Keratinocyte (primary cell): ENCODE measurements around the gene UBE2O. TPM values are rescaled to one million over a fixed set of nuclear protein-coding genes. Genes with fewer than 3 reads are reported as not detected.
A peak's percentile ranks its signal among the peaks of the same experiment; 100 is the strongest.

ENCODE experiments used
- DNase-seq: peaks from one replicate; pipeline ENCODE4 v3.0.0-alpha.2; 2011; ENCODE audit warnings: low read depth, missing footprints, low spot score
- FAIRE-seq: peaks from 2 replicates; lab custom pipeline; 2011; peaks lifted over from hg19 to GRCh38; lab: Jason Lieb, UNC
- H2AFZ ChIP-seq: 2 replicates; pipeline ENCODE4 v1.6.0; 2012; ENCODE audit warnings: low read length, control low read depth, inconsistent platforms; ENCODE audit not compliant: control insufficient read depth
- H3K27ac ChIP-seq: 2 replicates; pipeline ENCODE4 v1.5.1; 2011; ENCODE audit warnings: low read length; ENCODE audit not compliant: control insufficient read depth, insufficient read depth
- H3K27me3 ChIP-seq: 3 replicates; pipeline ENCODE4 v1.6.0; 2011; ENCODE audit warnings: low read length; ENCODE audit not compliant: control insufficient read depth, insufficient read depth; ENCODE audit errors: extremely low read depth
- H3K36me3 ChIP-seq, 2 experiments: 2 replicates in 1 of 2; 3 replicates in 1 of 2; pipeline ENCODE4 v1.5.1; 2011; ENCODE audit warnings: low read length in 2 of 2, mild to moderate bottlenecking in 1 of 2; ENCODE audit not compliant: control insufficient read depth in 2 of 2, insufficient read depth in 2 of 2; ENCODE audit errors: extremely low read depth in 1 of 2
- H3K4me1 ChIP-seq: 3 replicates; pipeline ENCODE4 v1.5.1; 2011; ENCODE audit warnings: low read length; ENCODE audit not compliant: control insufficient read depth, insufficient read depth; ENCODE audit errors: extremely low read depth
- H3K4me2 ChIP-seq: 3 replicates; pipeline ENCODE4 v1.6.0; 2011; ENCODE audit warnings: low read depth, low read length; ENCODE audit not compliant: control insufficient read depth, insufficient read depth; ENCODE audit errors: extremely low read depth
- H3K4me3 ChIP-seq, 3 experiments: fragments of 200-600 bp in 1 of 3; sonication (generic) in 1 of 3; 2 replicates in 2 of 3; 3 replicates in 1 of 3; pipeline ENCODE4 v1.5.1; 2011 to 2016; ENCODE audit warnings: low read length in 3 of 3, mild to moderate bottlenecking in 3 of 3, control low read depth in 2 of 3, inconsistent platforms in 1 of 3, low read depth in 1 of 3, mixed read lengths in 1 of 3, mixed run types in 1 of 3, moderate library complexity in 1 of 3; ENCODE audit not compliant: control insufficient read depth in 2 of 3, insufficient read depth in 2 of 3; ENCODE audit errors: extremely low read depth in 1 of 3
- H3K79me2 ChIP-seq: 2 replicates; pipeline ENCODE4 v1.6.0; 2012; ENCODE audit warnings: low read length; ENCODE audit not compliant: control insufficient read depth, insufficient read depth
- H3K9ac ChIP-seq: 3 replicates; pipeline ENCODE4 v1.6.0; 2011; ENCODE audit warnings: low read length; ENCODE audit not compliant: control insufficient read depth, insufficient read depth; ENCODE audit errors: extremely low read depth
- H3K9me1 ChIP-seq: 3 replicates; pipeline ENCODE4 v1.6.0; 2011; ENCODE audit warnings: low read length; ENCODE audit not compliant: control insufficient read depth, insufficient read depth; ENCODE audit errors: extremely low read depth
- H3K9me3 ChIP-seq: 2 replicates; pipeline ENCODE4 v1.5.1; 2012; ENCODE audit warnings: low read depth, low read length; ENCODE audit not compliant: control insufficient read depth
- H4K20me1 ChIP-seq: 3 replicates; pipeline ENCODE4 v1.6.0; 2011; ENCODE audit warnings: low read length; ENCODE audit not compliant: control insufficient read depth, insufficient read depth; ENCODE audit errors: extremely low read depth
- EZH2 ChIP-seq: IDR thresholded peaks from one replicate; pipeline ENCODE4 v1.6.1; 2012; ENCODE audit warnings: inconsistent platforms, mild to moderate bottlenecking, low read length, moderate library complexity
- dilution Hi-C: fragments of 300-500 bp; cut with MboI; formaldehyde crosslinking; loops from one replicate; pipeline ENCODE4 v1.7.0; 2020; ENCODE audit warnings: low sequenced_read_pairs; ENCODE audit not compliant: extremely low pct_ligation_motif_present
- polyA plus RNA-seq, 5 experiments: library from polyadenylated mRNA; depleted of rRNA in 3 of 5; stranded (reverse) in 3 of 5; stranded (forward) in 1 of 5; unstranded in 1 of 5; fragments of >200 nt; gene quantifications; 1 replicate in 1 of 5; 2 replicates in 3 of 5; 3 replicates in 1 of 5; pipeline versions ENCODE4 v1.2.1 to v1.2.3, GENCODE V29; 2011 to 2012; ENCODE audit warnings: missing spikeins in 2 of 5, low read depth in 1 of 5, low replicate concordance in 1 of 5
- TF ChIP-seq, protein P1 (sequence below), 3 experiments: IDR thresholded peaks in 1 of 3; conservative IDR thresholded peaks in 1 of 3; optimal IDR thresholded peaks in 1 of 3; 2 replicates in 2 of 3; 3 replicates in 1 of 3; pipeline versions ENCODE3 to v1.5.1; 2011; ENCODE audit warnings: low read length in 3 of 3, mild to moderate bottlenecking in 3 of 3, moderate library complexity in 2 of 3, control low read depth in 1 of 3, inconsistent platforms in 1 of 3; ENCODE audit not compliant: insufficient read depth in 2 of 3; ENCODE audit errors: extremely low read depth in 1 of 3

UBE2O gene
- polyA plus RNA-seq, 1 donor (not counting 4 experiments of a cell fraction or from before 2014, with no cell fraction given) = 10.9 TPM

DNA sequence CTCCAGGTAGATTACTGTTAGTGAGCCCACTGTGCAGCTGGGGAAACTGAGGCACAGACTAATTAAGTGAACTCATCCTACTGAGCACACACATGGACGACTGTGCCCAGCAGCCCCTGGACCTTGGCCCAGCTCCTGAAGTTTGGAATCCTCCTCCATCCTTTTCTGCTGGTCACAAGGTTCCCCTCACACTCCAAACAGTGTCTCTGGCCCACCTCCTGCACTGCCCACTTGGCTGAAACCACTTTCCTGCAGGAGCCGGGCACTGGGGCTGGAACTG is 44.7 kb upstream of the UBE2O start:
- H3K27ac ChIP-seq = peak overlapping the region; percentile 91
- peak overlapping the region in 2 of 3 experiments; percentile 35 to 45 for H3K4me3 ChIP-seq
- H4K20me1 ChIP-seq = peaks cover 21% of the 10 kb centered on the region
- TF ChIP-seq EZH2 = no peak
- TF ChIP-seq, protein P1, sequence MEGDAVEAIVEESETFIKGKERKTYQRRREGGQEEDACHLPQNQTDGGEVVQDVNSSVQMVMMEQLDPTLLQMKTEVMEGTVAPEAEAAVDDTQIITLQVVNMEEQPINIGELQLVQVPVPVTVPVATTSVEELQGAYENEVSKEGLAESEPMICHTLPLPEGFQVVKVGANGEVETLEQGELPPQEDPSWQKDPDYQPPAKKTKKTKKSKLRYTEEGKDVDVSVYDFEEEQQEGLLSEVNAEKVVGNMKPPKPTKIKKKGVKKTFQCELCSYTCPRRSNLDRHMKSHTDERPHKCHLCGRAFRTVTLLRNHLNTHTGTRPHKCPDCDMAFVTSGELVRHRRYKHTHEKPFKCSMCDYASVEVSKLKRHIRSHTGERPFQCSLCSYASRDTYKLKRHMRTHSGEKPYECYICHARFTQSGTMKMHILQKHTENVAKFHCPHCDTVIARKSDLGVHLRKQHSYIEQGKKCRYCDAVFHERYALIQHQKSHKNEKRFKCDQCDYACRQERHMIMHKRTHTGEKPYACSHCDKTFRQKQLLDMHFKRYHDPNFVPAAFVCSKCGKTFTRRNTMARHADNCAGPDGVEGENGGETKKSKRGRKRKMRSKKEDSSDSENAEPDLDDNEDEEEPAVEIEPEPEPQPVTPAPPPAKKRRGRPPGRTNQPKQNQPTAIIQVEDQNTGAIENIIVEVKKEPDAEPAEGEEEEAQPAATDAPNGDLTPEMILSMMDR (optimal IDR thresholded peaks at IDR 0.05 in 1 of 3, IDR thresholded peaks at IDR 0.05 in 1 of 3, conservative IDR thresholded peaks at IDR 0.05 in 1 of 3; ENCODE audit: extremely low read depth in 1 of 3, insufficient read depth in 2 of 3, low read length in 3 of 3) = no peak
- no peak for FAIRE-seq
- peak overlapping the region; percentile 95 for H3K9ac ChIP-seq
- no peak for DNase-seq
- dilution Hi-C loops = no loop called here
- peaks cover 60% of the 10 kb centered on the region for H3K79me2 ChIP-seq
- H3K4me2 ChIP-seq = peak overlapping the region; percentile 84
- no peaks in the 10 kb centered on the region for H3K9me3 ChIP-seq
- peaks cover 49% of the 10 kb centered on the region for H3K4me1 ChIP-seq
- H3K27me3 ChIP-seq = no peaks in the 10 kb centered on the region
- no peak overlapping the region for H2AFZ ChIP-seq
- H3K36me3 ChIP-seq = peaks cover 5 to 6% of the 10 kb centered on the region in 2 experiments
- peaks cover 3% of the 10 kb centered on the region for H3K9me1 ChIP-seq

DNA sequence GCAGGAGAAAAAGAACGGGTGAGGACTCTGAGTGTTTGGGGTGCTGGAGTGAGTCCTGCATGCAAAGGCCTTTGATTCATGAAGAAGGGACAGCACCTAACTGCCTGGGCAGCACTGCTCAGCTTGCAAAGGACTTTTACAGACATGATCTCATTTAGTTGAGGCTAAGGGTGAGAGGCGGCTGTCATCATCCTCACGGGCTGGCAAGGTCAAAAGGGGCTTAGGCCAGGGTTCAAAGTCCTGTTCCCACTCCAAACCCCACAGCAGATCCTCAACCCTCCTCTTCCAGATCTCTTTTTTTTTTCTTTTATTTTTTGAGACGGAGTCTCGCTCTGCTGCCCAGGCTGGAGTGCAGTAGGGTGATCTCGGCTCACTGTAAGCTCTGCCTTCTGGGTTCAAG is 43.5 kb upstream of the UBE2O start:
- Histone ChIP-seq H2AFZ (no peak overlapping the region), H3K36me3 (peaks cover 5 to 6% of the 10 kb centered on the region in 2 experiments), H3K4me2 (no peak overlapping the region), H3K9me1 (peaks cover 3% of the 10 kb centered on the region), H3K9me3 (no peaks in the 10 kb centered on the region), H3K4me1 (peaks cover 50% of the 10 kb centered on the region), H3K79me2 (peaks cover 62% of the 10 kb centered on the region), H3K9ac (no peak overlapping the region), H3K4me3 (no peak overlapping the region), H3K27ac (no peak overlapping the region), H3K27me3 (no peaks in the 10 kb centered on the region), H4K20me1 (peaks cover 21% of the 10 kb centered on the region)
- TF ChIP-seq, protein P1 (optimal IDR thresholded peaks at IDR 0.05 in 1 of 3, IDR thresholded peaks at IDR 0.05 in 1 of 3, conservative IDR thresholded peaks at IDR 0.05 in 1 of 3; ENCODE audit: extremely low read depth in 1 of 3, insufficient read depth in 2 of 3, low read length in 3 of 3) = no peak
- FAIRE-seq (no peak), DNase-seq (no peak)
- dilution Hi-C loops = no loop called here
